Cardiac fibroblast (primary cell): ENCODE data around the gene SPATA45.
"Not testable (repeated sequence)": the region's sequence is repeated elsewhere in the genome, so short reads cannot be mapped to it uniquely, and the experiment has no call there.

Source experiments
- DNase-seq, 2 donors: peaks; one replicate each; pipeline versions ENCODE4 v3.0.0 to v3.0.0-alpha.2; 2010; ENCODE audit warnings: low read depth in 2 of 2
- H3K4me3 ChIP-seq, 2 donors: replicated peaks in 1 of 2; 1 replicate in 1 of 2; 2 replicates in 1 of 2; pipeline ENCODE4 v1.5.1; 2011; ENCODE audit warnings: low read depth in 2 of 2, low read length in 2 of 2, mild to moderate bottlenecking in 2 of 2, moderate library complexity in 1 of 2
- CTCF ChIP-seq: IDR thresholded peaks from one replicate; pipeline ENCODE4 v1.5.1; 2011; ENCODE audit warnings: low read depth, mild to moderate bottlenecking, low read length, inconsistent platforms

Gene SPATA45

DNA sequence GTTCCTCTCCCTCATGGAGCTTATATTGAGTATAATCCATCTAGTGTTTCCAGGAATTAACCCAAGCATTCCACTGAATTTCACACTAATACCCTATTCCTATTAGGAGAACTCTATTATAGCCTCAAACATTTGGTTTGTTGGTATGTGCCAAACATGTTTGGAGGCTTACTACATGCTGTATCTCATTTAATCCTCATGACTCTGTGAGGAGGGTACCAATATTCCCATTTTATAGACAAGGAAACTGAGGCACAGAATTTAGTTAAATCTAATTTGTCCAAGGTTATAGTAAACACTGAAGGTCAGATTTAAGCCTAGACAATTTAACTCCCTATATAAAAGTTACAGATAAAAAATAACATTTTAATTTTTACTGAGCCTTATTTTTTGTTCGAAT is 19.7 kb upstream of the SPATA45 start:
- TF ChIP-seq CTCF, result no peak
- no peak for DNase-seq
- no peak overlapping the region for H3K4me3 ChIP-seq

- no peak overlapping the region for H3K4me3 ChIP-seq
- DNase-seq, result no peak
- TF ChIP-seq CTCF, result no peak
Measured at GRCh38 chr1:212864201-212864600, 16.8 kb upstream of the SPATA45 start.

- not testable (repeated sequence) for H3K4me3 ChIP-seq, DNase-seq
Measured at GRCh38 chr1:212863345-212863744, 15.9 kb upstream of the SPATA45 start.

DNA sequence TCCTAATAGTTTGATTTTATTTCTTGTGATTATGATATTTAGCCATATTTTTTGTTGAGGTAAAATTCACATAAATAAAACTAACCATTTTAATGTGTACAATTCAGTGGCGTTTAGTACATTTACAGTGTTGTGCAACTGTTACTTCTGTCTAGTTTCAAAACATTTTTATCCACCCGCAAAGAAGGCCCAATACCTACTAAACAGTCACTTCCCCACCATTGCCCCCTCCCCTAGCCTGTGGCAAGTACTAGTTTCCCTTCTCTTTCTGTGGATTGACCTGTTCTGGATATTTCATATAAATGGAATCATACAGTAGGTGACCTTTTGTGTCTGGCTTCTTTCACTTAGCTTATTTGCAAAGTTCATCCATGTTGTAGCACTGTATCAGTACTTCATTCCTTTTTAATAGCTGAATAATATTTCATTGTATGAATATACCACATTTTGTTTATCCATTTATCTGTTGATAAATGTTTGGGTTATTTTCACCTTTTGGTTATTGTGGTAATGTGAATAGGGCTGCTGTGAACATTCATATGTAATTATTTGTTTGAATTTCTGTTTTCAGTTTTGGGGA is 14.8 kb upstream of the SPATA45 start:
- H3K4me3 ChIP-seq, result no peak overlapping the region
- DNase-seq, result no peak
- no peak for TF ChIP-seq CTCF

GRCh38 chr1:212860713-212861581 is 13.5 kb upstream of the SPATA45 start:
- peak in 1 of 2 donors; percentile 35 for DNase-seq
- TF ChIP-seq CTCF, result no peak
- H3K4me3 ChIP-seq, result no peak overlapping the region

DNA sequence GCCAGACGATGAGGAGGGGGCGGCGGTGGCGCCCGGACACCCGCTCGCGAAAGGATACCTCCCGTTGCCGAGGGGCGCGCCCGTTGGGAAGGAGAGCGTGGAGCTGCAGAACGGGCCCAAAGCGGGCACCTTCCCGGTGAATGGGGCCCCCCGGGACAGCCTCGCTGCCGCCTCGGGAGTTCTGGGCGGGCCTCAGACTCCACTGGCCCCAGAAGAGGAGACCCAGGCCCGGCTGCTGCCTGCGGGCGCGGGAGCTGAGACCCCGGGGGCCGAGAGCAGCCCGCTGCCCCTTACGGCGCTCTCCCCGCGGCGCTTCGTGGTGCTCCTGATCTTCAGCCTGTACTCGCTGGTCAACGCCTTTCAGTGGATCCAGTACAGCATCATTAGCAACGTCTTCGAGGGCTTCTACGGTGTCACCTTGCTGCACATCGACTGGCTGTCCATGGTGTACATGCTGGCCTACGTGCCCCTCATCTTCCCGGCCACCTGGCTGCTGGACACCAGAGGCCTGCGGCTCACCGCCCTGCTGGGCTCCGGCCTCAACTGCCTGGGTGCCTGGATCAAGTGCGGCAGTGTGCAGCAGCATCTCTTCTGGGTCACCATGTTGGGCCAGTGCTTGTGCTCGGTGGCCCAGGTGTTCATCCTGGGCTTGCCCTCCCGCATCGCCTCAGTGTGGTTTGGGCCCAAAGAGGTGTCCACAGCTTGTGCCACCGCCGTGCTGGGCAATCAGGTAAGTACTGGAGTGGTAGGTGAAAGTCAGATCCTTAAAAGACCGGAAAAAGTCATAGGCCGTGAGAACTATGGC is 11.2 kb upstream of the SPATA45 start:
- peak; percentile 34 to 39 for DNase-seq
- TF ChIP-seq CTCF, result no peak
- peak overlapping the region; percentile 88 to 93 for H3K4me3 ChIP-seq

GRCh38 chr1:212857992-212858460 is 10.6 kb upstream of the SPATA45 start, which contains the start of gene FLVCR1:
FLVCR1 (plus strand) TSS chr1:212858275; CDS start chr1:212858453, 178 bp downstream.
- peak; percentile 95 to 96 for DNase-seq
- no peak for TF ChIP-seq CTCF
- peak within 1 kb of the TSS; percentile 88 to 93 for H3K4me3 ChIP-seq
